B cell (primary cell): Measurements from ENCODE around the gene FOXA3. TPM values are rescaled to one million over a fixed set of nuclear protein-coding genes. Genes with fewer than 3 reads are reported as not detected.

Source experiments
- ATAC-seq: fragments of 200-7000 bp; cut with Tn5 transposase; one replicate; pipeline ENCODE4 v1.10.0; 2021; ENCODE audit warnings: low read depth, mild to moderate bottlenecking, moderate number of reproducible peaks, moderate library complexity
- CTCF ChIA-PET: fragments of 350-600 bp; sonication (Branson Sonifier 250); formaldehyde crosslinking; loops from one replicate; lab custom pipeline; 2021; ENCODE audit warnings: antibody characterized with exemption, inconsistent platforms; lab: Charles Lee
- POLR2A ChIA-PET: fragments of 350-600 bp; sonication (Branson Sonifier 250); formaldehyde crosslinking; loops from one replicate; lab custom pipeline; 2021; ENCODE audit warnings: antibody characterized with exemption; lab: Charles Lee
- DNase-seq: peaks from one replicate; pipeline ENCODE4 v3.0.0; 2013
- H2AFZ ChIP-seq: 2 replicates; pipeline ENCODE4 v1.6.1; 2012; ENCODE audit warnings: mild to moderate bottlenecking, low read depth, low read length; ENCODE audit not compliant: insufficient read depth, poor library complexity, severe bottlenecking
- H3K27ac ChIP-seq, 2 donors: 1 replicate in 1 of 2; 2 replicates in 1 of 2; pipeline ENCODE4 v1.5.1; 2012 to 2013; ENCODE audit warnings: low read length in 2 of 2, mild to moderate bottlenecking in 2 of 2, moderate library complexity in 1 of 2
- H3K27me3 ChIP-seq, 4 experiments: fragments of 200-600 bp in 1 of 4; sonication (generic) in 1 of 4; replicated peaks in 1 of 4; 1 replicate in 2 of 4; 2 replicates in 2 of 4; pipeline versions ENCODE4 v1.6.1 to v1.7.0; 2013 to 2016; ENCODE audit warnings: low read length in 3 of 4, mild to moderate bottlenecking in 2 of 4, mixed read lengths in 1 of 4, moderate library complexity in 1 of 4; ENCODE audit not compliant: insufficient read depth in 4 of 4, control insufficient read depth in 3 of 4; ENCODE audit errors: control extremely low read depth in 1 of 4
- H3K36me3 ChIP-seq, 2 experiments: replicated peaks in 1 of 2; 1 replicate in 1 of 2; 2 replicates in 1 of 2; pipeline versions ENCODE4 v1.6.1 to v1.7.1; 2013; ENCODE audit warnings: low read length in 1 of 2; ENCODE audit not compliant: insufficient read depth in 2 of 2, control insufficient read depth in 1 of 2; ENCODE audit errors: control extremely low read depth in 1 of 2, extremely low read depth in 1 of 2
- H3K4me1 ChIP-seq, 2 donors: fragments of 200-600 bp in 1 of 2; sonication (generic) in 1 of 2; 1 replicate in 1 of 2; 2 replicates in 1 of 2; pipeline versions ENCODE4 v1.5.1 to v1.6.1; 2013 to 2017; ENCODE audit warnings: low read length in 2 of 2; ENCODE audit not compliant: control insufficient read depth in 2 of 2, insufficient read depth in 2 of 2
- H3K4me2 ChIP-seq: replicated peaks from 2 replicates; pipeline ENCODE3; 2012; ENCODE audit warnings: mild to moderate bottlenecking, low read depth, low read length; ENCODE audit not compliant: poor library complexity, severe bottlenecking
- H3K4me3 ChIP-seq, 5 experiments: fragments of 200-600 bp in 1 of 5; sonication (generic) in 1 of 5; 1 replicate in 3 of 5; 2 replicates in 2 of 5; pipeline versions ENCODE4 v1.5.1 to v1.7.0; 2011 to 2016; ENCODE audit warnings: low read length in 4 of 5, mild to moderate bottlenecking in 4 of 5, low read depth in 2 of 5, control low read depth in 1 of 5, moderate library complexity in 1 of 5; ENCODE audit not compliant: insufficient read depth in 1 of 5; ENCODE audit errors: control extremely low read depth in 1 of 5, extremely low read depth in 1 of 5
- H3K79me2 ChIP-seq: fragments of 200-600 bp; sonication (generic); one replicate; pipeline ENCODE4 v1.6.0; 2016; ENCODE audit warnings: low read length; ENCODE audit not compliant: control insufficient read depth, insufficient read depth
- H3K9ac ChIP-seq: fragments of 200-600 bp; sonication (generic); 2 replicates; pipeline ENCODE4 v1.6.1; 2017; ENCODE audit warnings: mild to moderate bottlenecking, low read length, moderate library complexity
- H3K9me3 ChIP-seq, 3 donors: one replicate each; pipeline versions ENCODE4 v1.6.1 to v1.7.1; 2013; ENCODE audit warnings: low read length in 2 of 3; ENCODE audit not compliant: control insufficient read depth in 2 of 3, insufficient read depth in 1 of 3; ENCODE audit errors: control extremely low read depth in 1 of 3
- H4K20me1 ChIP-seq: 2 replicates; pipeline ENCODE4 v1.6.0; 2012; ENCODE audit warnings: mild to moderate bottlenecking, low read length; ENCODE audit not compliant: insufficient read depth, control insufficient read depth, poor library complexity, severe bottlenecking
- H3K27ac Mint-ChIP-seq: one replicate; pipeline ENCODE4 v1.8.0; 2021; ENCODE audit warnings: mixed read lengths
- H3K27me3 Mint-ChIP-seq: one replicate; pipeline ENCODE4 v1.8.0; 2021; ENCODE audit warnings: mixed read lengths
- H3K4me1 Mint-ChIP-seq: one replicate; pipeline ENCODE4 v1.8.0; 2021; ENCODE audit warnings: mixed read lengths
- H3K4me3 Mint-ChIP-seq: one replicate; pipeline ENCODE4 v1.8.0; 2021; ENCODE audit warnings: mixed read lengths
- H3K9me3 Mint-ChIP-seq: one replicate; pipeline ENCODE4 v1.8.0; 2022; ENCODE audit warnings: mixed read lengths; ENCODE audit not compliant: insufficient read depth
- CTCF ChIP-seq: fragments of 200-600 bp; IDR thresholded peaks from one replicate; pipeline ENCODE4 v1.8.0; 2022; ENCODE audit warnings: antibody characterized with exemption, mild to moderate bottlenecking
- EZH2 ChIP-seq: IDR thresholded peaks from 2 replicates; pipeline ENCODE4 v1.6.1; 2012; ENCODE audit warnings: borderline replicate concordance, low read depth, mild to moderate bottlenecking, moderate library complexity, low read length; ENCODE audit not compliant: insufficient read depth, poor library complexity, severe bottlenecking
- WGBS: methylation state at CpG from one replicate; pipeline ENCODE4 v1.1.5; 2013; ENCODE audit warnings: missing lambda C conversion rate; ENCODE audit not compliant: insufficient coverage; 5-methylcytosine and 5-hydroxymethylcytosine counted together
- intact Hi-C: fragments of 100-400 bp; cut with micrococcal nuclease; formaldehyde crosslinking; loops from one replicate; pipeline ENCODE4 v1.10.0; 2022
- polyA plus RNA-seq: library from polyadenylated mRNA; depleted of rRNA; stranded (reverse); fragments of >200 nt; gene quantifications from 2 replicates; pipeline ENCODE4 v1.2.3, GENCODE V29; 2012
- total RNA-seq, 2 donors: library from RNA; stranded (reverse); fragments of 120-200 nt in 1 of 2; gene quantifications; 1 replicate in 1 of 2; 2 replicates in 1 of 2; pipeline versions ENCODE4 v1.2.3 to v1.2.4, GENCODE V29; 2013 to 2022

FOXA3 gene
- total and polyA plus RNA-seq, 2 donors (not counting 1 experiment from before 2014, with no cell fraction given): not detected

GRCh38 chr19:45814851-45815480 is 49.2 kb upstream of the FOXA3 start, which contains the start of gene RSPH6A:
TSS of gene RSPH6A (minus strand) at chr19:45815308. CDS start at chr19:45815176, 132 bp downstream.
- intact Hi-C loops: no loop called here
- Histone ChIP-seq H3K9ac (peak within 1 kb of the TSS; percentile 47), H3K4me3 (peak within 1 kb of the TSS in 3 of 5 experiments; percentile 23 to 36 (median 33)), H3K79me2 (no peaks in the 10 kb centered on the region), H3K27ac (no peak within 1 kb of the TSS), H3K36me3 (peaks cover 0 to 9% of the 10 kb centered on the region in 2 experiments), H3K9me3 (no peaks in the 10 kb centered on the region), H3K27me3 (peaks cover 0 to 8% (median 3%) of the 10 kb centered on the region in 4 experiments), H3K4me1 (peaks cover 19 to 23% of the 10 kb centered on the region in 2 donors), H3K4me2 (peak within 1 kb of the TSS; percentile 78), H4K20me1 (peaks cover 14% of the 10 kb centered on the region), H2AFZ (peak within 1 kb of the TSS; percentile 46)
- H3K9me3 Mint-ChIP-seq: no peaks in the 10 kb centered on the region
- no peak for DNase-seq
- H3K4me1 Mint-ChIP-seq: peaks cover 11% of the 10 kb centered on the region
- POLR2A ChIA-PET: no interaction called here
- 39% methylated on average over 28 of the region's 40 CpGs for WGBS
- H3K27me3 Mint-ChIP-seq: peaks cover 3% of the 10 kb centered on the region
- CTCF ChIA-PET: interaction anchor here (0.8 to 1.5 kb wide), 2 partner anchors 10 to 15 kb away, joined by 3 to 8 read pairs; no protein-coding TSS in a partner anchor
- peak within 1 kb of the TSS; percentile 52 for H3K4me3 Mint-ChIP-seq
- H3K27ac Mint-ChIP-seq: no peak within 1 kb of the TSS
- no peak for TF ChIP-seq EZH2
- TF ChIP-seq CTCF: no peak
- ATAC-seq: no peak
